ENCODE data around the gene CHTF18.

GRCh38 chr16:801584-802363 lies 13.4 kb downstream of the CHTF18 start:
- TF ChIP-seq CTCF (IDR thresholded peaks at IDR 0.05) (no peak), POLR2A (IDR thresholded peaks at IDR 0.05) (no peak)

Measured in right lobe of liver (tissue), 4 donors.